KBM-7 (cell line): Measurements from ENCODE around the gene NEURL1.
"Not testable (repeated sequence)": the region's sequence is repeated elsewhere in the genome, so short reads cannot be mapped to it uniquely, and the experiment has no call there.

Source experiments
- DNase-seq: peaks from one replicate; pipeline ENCODE4 v3.0.0-alpha.2; 2015
- in situ Hi-C: fragments of 300-500 bp; cut with MboI; formaldehyde crosslinking; loops from 2 replicates; pipeline ENCODE4 v1.14.3; 2020; ENCODE audit warnings: low sequenced_read_pairs, low pct_unique_long_range_greater_than_20kb, mixed read lengths

Gene NEURL1

GRCh38 chr10:103459615-103460014 lies 33.9 kb upstream of the NEURL1 start:
- in situ Hi-C loops, result no loop called here

DNA sequence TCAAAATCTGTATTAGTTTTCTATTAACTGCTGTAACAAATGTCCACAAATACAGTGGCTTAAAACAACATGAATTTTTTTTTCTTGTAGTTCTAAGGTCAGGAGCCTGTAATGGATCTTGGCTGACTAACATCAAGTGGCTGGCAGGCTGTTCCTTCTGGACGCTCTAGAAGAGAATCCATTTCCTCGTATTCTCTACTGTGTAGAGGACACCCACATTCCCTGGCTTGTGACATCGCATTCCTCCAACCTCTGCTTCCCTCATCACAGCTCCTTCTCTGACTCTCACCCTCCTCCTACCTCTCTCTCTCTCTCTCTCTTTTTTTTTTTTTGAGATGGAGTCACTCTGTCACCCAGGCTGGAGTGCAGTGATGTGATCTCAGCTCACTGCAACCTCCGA lies 30.0 kb upstream of the NEURL1 start:
- in situ Hi-C loops, result no loop called here

More at GRCh38 chr10:103459615-103460014, 33.9 kb upstream of the NEURL1 start:
- DNase-seq, result no peak

DNA sequence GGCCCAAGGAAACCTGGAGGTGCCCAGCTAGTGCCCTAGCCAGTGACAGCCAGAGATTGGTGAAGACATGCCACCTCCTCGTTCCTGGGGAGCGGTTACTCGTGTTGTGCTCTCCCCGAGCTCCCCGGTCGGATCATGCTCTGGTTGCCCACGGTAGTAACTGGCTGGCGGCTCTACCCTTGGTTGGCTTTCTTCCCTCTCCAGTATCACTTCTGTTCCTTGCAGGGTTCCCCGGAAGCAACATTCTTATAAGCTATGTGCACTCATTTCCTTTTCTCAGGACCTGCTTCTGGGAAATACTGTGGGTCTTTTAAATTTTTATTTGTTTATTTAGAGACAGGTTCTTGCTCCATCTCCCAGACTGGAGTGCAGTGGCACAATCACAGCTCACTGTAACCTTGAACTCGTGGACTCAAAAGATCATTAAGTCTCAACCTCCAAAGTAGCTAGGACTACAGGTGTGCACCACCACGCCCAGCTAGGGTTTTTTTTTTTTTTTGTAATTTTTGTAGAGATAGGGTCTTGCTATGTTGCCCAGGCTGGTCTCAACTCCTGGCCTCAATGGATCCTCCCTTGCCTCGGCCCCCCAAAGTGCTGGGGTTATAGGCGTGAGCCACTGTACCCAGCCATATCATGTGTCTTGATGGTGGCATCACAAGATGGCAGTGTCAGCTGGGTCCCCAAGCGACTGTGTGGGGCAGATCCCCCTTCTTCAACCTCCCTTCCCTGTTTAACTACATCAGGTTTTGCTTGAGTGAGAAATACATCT lies 27.9 kb upstream of the NEURL1 start:
- no peak for DNase-seq

More for the DNA sequence above, 30.0 kb upstream of the NEURL1 start:
- no peak for DNase-seq

GRCh38 chr10:103466734-103467133 lies 26.8 kb upstream of the NEURL1 start:
- DNase-seq, result no peak
- in situ Hi-C loops, result no loop called here

More for the DNA sequence above, 27.9 kb upstream of the NEURL1 start:
- in situ Hi-C loops, result no loop called here

GRCh38 chr10:103467406-103467805 lies 26.1 kb upstream of the NEURL1 start:
- DNase-seq, result no peak
- in situ Hi-C loops, result no loop called here

- no peak for DNase-seq
- in situ Hi-C loops, result no loop called here
These were observed 24.3 kb upstream of the NEURL1 start for GRCh38 chr10:103469201-103469600.

DNA sequence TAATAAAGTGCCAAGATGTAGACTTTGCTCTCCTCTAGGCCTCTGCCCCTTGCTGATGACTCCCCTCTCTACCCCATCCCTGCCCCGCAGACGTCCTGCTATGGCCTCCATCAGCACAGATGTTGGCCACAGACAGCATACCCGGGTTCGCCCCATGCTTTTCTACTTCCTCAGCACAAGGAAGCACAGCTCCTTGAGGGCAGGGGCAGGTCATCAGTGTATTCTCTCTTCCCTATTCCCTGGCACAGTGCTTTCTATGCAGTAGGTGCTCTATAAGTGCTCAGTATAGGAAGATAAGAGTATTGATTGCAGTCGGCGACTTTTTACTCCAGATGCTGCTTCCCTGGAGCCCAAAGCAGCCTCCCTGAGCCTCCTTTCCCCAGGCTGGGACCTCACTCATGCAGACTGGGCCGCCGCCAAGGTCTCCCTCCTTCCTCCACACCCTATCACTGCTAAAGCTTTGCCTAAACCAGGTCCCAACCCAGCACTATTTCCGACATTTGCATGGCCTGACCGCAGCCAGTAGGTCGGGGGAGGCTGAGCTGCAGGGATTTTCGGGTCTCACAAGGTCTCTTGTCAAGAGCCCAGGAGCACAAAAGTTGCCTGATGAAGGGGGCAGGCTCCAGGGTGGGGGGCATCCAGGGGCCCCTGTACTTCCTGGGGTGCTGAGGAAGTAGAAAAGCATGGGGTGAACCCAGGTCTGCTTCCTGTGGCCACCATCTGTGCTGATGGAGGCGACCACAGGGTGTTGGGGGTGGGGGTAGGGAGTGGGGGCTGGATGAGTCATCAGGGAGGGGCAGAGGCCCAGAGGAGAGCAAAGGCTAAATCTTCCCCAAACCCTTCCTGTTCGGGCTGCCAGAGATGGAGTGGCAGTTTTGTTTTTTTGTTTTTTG lies 22.5 kb upstream of the NEURL1 start:
- in situ Hi-C loops, result no loop called here
- DNase-seq, result peak; percentile 95

GRCh38 chr10:103472005-103472404 lies 21.5 kb upstream of the NEURL1 start:
- peak; percentile 39 for DNase-seq
- in situ Hi-C loops, result no loop called here

DNA sequence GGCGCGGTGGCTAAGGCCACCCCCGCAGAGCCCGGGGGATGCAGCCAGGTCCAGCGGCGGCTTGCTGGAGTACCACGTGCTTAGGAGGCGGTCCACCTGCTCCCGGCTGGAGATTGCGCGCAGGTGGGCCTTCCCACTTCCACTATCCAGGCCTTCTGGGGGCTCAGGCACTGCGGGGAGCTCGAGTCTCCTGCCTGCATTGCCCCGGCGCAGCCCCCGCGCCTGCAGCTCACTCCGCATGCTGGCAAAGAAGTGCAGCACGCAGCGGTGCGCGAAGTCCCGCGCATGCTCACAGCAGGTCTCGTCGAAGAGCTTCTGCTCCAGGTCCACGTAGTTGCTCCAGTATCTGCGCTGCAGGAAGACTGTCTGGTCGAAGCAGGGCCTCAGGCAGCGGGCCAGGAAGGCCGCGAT lies 20.2 kb upstream of the NEURL1 start:
- in situ Hi-C loops, result no loop called here
- DNase-seq, result no peak

- in situ Hi-C loops, result no loop called here
- no peak for DNase-seq
These were observed 19.4 kb upstream of the NEURL1 start for GRCh38 chr10:103474077-103474476.

- no peak for DNase-seq
- in situ Hi-C loops, result no loop called here
These were observed 18.1 kb upstream of the NEURL1 start for GRCh38 chr10:103475437-103475836.

- peak; percentile 63 for DNase-seq
- in situ Hi-C loops, result no loop called here
These were observed 17.3 kb upstream of the NEURL1 start for GRCh38 chr10:103476046-103476768.

- no peak for DNase-seq
- in situ Hi-C loops, result no loop called here
These were observed 14.8 kb upstream of the NEURL1 start for GRCh38 chr10:103478671-103479070.

DNA sequence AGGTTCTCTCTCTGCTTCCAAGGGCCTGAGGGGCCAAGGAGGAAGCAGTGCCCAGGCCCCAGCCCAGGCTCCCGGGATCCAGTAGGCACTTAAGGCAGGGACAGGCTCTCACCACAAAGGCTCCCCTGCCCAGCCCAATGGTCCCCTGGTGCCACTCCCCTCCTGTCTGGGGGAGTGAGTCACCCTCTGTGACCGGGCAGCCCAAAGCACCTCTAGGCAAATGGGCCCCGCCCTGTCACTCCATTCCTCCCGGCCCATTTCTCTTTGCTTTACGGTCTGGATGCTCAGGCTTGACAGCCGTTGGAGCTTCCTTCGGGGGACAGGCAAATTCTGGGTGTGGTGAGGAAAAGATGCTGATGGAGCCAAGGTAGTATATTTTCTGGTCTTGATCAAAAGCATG lies 14.4 kb upstream of the NEURL1 start, which contains the start of gene CALHM3:
CALHM3 (minus strand) TSS at position 106 of the 400 bp plus-strand sequence. CDS start 208 bp downstream, outside the sequence.
- in situ Hi-C loops, result no loop called here
- no peak for DNase-seq

GRCh38 chr10:103480521-103480920 lies 13.0 kb upstream of the NEURL1 start:
- in situ Hi-C loops, result no loop called here
- DNase-seq, result no peak

DNA sequence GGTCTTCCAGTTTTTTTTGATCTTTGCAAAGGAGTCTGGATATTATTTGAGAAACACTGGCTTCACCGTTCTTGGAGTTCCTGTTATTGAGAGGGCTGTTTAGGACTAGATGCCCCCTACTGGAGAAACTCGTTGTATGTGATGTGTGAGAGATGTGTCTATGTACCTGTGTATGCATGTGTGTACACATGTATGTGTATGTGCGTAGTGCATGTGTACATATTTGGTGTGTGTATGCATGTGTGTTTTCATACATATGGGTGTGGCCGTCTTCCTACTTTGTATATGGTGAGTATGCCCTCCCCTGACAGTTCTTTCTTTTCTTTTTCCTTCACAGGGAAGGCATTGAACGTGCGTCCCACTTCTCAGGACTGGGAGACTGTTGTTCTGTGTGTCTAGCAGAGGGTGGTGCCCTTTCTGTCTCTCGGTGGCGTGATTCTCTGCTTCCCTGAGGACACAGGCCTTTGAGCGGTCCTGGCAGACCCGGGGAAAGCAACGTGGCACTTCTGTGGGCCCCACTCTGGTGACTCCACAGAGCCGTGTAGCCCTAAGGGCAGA lies 11.5 kb upstream of the NEURL1 start:
- DNase-seq, result peak; percentile 92
- in situ Hi-C loops, result no loop called here

GRCh38 chr10:103486635-103487409 lies 6.7 kb upstream of the NEURL1 start:
- in situ Hi-C loops, DNase-seq: not testable (repeated sequence)

- in situ Hi-C loops, result no loop called here
- no peak for DNase-seq
These were observed 6.1 kb upstream of the NEURL1 start for GRCh38 chr10:103487410-103487708.

- DNase-seq, result no peak
- in situ Hi-C loops, result no loop called here
These were observed 2.6 kb upstream of the NEURL1 start for GRCh38 chr10:103490986-103491314.
